Mesodermal cell (in vitro differentiated cells): ENCODE measurements around the gene KIAA0930.

Source experiments
- H3K27ac ChIP-seq: 2 replicates; pipeline ENCODE4 v1.7.0; 2013; ENCODE audit warnings: mild to moderate bottlenecking, low read depth, low read length, moderate library complexity; ENCODE audit not compliant: severe bottlenecking
- H3K36me3 ChIP-seq: 2 replicates; pipeline ENCODE4 v1.7.1; 2013; ENCODE audit warnings: mild to moderate bottlenecking, low read length, moderate library complexity; ENCODE audit not compliant: control insufficient read depth, insufficient read depth
- H3K4me1 ChIP-seq: one replicate; pipeline ENCODE4 v1.7.1; 2013; ENCODE audit warnings: mild to moderate bottlenecking, low read length; ENCODE audit not compliant: insufficient read depth, control insufficient read depth, poor library complexity, severe bottlenecking
- H3K4me3 ChIP-seq: 2 replicates; pipeline ENCODE4 v1.7.0; 2013; ENCODE audit warnings: low read length, control low read depth, mild to moderate bottlenecking; ENCODE audit not compliant: insufficient read depth, poor library complexity, severe bottlenecking; ENCODE audit errors: extremely low read depth
- H3K9me3 ChIP-seq: 2 replicates; pipeline ENCODE4 v1.7.1; 2013; ENCODE audit warnings: mild to moderate bottlenecking, low read length, moderate library complexity; ENCODE audit not compliant: control insufficient read depth
- WGBS, 2 experiments: methylation state at CpG; one replicate each; pipeline ENCODE4 v1.1.5; 2013; ENCODE audit warnings: missing lambda C conversion rate in 2 of 2; ENCODE audit not compliant: insufficient coverage in 2 of 2; 5-methylcytosine and 5-hydroxymethylcytosine counted together

The KIAA0930 gene

DNA sequence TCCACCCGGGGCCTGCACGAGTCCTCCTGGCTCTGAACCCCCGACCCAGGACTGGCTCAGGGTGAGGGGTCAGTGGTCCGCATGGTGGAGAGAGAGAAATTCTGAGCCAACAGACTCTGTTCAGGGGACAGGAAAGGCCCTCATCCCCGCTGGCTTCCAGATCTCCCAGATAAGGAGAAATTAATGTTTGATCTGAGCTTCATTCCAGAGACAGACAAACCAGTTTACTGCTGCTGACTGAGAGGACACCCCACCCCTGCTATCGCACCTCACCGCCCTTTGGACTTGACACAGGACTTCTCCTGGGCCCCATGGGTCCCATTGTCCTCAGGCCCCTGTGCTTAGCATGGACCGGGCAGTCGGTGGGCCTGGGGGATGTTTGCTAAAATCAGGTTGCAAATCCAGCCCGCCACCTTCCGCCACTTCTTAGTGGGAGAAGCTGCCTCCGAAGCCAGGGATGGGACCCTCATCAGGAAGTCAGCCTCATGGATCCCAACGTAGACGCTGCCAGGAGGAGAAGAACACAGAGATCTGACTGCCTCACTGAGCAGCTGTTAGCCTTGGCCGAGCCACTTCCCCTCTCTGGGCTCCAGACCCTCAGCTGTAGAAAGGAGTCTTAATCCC is 32.9 kb upstream of the KIAA0930 start:
- no peaks in the 10 kb centered on the region for H3K9me3 ChIP-seq
- no peaks in the 10 kb centered on the region for H3K36me3 ChIP-seq
- 90 to 91% methylated on average over 13 to 15 of the region's 15 CpGs for WGBS, 2 experiments
- H3K27ac ChIP-seq = no peak overlapping the region
- H3K4me1 ChIP-seq = no peaks in the 10 kb centered on the region
- no peak overlapping the region for H3K4me3 ChIP-seq

DNA sequence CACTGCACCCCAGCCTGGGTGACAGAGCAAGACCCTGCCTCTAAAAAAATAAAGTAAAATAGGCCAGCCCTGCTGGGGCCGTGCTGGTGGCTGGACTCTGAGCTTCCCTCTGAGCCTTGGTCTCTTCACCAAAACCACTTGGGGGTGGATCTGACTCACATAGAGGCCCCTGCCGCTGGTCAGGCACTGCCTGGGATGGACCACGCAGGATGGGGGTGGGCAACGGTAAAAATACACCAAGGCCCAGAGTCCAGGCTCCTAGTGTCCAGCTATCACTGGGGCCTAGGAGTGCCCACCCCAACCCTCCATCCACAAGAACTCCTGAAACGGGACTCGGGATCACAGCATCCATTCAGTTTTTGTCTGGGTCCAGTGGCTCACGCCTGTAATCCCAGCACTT is 31.8 kb upstream of the KIAA0930 start:
- Histone ChIP-seq H3K4me3 (no peak overlapping the region), H3K36me3 (no peaks in the 10 kb centered on the region), H3K27ac (no peak overlapping the region), H3K4me1 (no peaks in the 10 kb centered on the region), H3K9me3 (no peaks in the 10 kb centered on the region)
- 87 to 90% methylated on average over 7 of the region's 7 CpGs for WGBS, 2 experiments

GRCh38 chr22:45271667-45272201 is 31.0 kb upstream of the KIAA0930 start:
- Histone ChIP-seq H3K36me3 (no peaks in the 10 kb centered on the region), H3K27ac (no peak overlapping the region), H3K4me1 (no peaks in the 10 kb centered on the region), H3K4me3 (no peak overlapping the region), H3K9me3 (no peaks in the 10 kb centered on the region)
- WGBS, 2 experiments = 85 to 88% methylated on average over 12 to 13 of the region's 13 CpGs

DNA sequence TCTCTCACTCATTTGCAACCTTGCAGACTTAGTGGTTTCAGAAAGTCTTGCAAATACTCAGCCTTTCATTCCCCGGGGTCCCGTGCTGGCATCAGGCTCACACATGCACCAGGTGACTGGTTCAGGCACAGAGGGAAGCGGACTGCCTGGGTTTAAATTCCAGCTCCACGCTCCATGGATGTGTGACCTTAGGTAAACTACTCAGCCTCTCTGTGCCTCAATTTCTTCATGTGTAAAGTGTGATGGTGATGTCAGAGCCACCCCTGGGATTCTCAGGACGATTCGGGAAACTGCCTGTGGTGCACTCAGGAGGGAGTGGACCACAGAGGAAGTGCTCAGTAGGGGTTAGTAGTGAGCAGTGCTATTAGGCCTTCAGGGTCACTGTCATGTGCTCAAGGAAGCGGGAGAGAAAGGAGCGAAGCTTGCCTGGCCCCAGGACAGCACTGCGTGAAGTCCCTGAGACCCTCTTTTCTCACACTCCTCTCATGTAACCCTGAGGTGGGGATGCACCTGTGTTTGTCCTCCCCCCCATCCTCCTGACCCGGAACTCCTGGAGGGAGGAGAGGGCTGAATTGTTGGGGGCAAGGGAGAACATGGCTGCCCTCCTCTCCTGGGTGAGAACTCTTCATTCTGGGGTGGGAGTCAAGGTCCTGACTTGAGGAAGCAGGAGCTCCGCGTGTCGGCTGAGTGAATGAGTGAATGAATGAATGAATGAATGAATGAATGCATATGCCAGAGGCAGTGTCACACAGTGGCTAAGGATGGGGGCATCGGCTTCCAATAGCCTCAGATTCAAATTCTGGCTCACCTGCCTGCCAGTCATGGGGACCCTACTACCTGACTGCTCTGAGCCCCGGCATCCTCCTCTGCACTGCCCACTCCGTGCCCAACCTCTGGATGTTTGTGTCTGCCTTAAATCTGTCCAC is 29.7 kb upstream of the KIAA0930 start:
- H3K27ac ChIP-seq = no peak overlapping the region
- no peak overlapping the region for H3K4me3 ChIP-seq
- no peaks in the 10 kb centered on the region for H3K36me3 ChIP-seq
- H3K9me3 ChIP-seq = no peaks in the 10 kb centered on the region
- 80 to 88% methylated on average over 5 to 13 of the region's 16 CpGs for WGBS, 2 experiments
- no peaks in the 10 kb centered on the region for H3K4me1 ChIP-seq

GRCh38 chr22:45268958-45269844 is 28.5 kb upstream of the KIAA0930 start:
- Histone ChIP-seq H3K4me1 (peaks cover 3% of the 10 kb centered on the region), H3K27ac (peak overlapping the region; percentile 87)
- WGBS, 2 experiments = 4 to 6% methylated on average over 31 to 43 of the region's 60 CpGs

DNA sequence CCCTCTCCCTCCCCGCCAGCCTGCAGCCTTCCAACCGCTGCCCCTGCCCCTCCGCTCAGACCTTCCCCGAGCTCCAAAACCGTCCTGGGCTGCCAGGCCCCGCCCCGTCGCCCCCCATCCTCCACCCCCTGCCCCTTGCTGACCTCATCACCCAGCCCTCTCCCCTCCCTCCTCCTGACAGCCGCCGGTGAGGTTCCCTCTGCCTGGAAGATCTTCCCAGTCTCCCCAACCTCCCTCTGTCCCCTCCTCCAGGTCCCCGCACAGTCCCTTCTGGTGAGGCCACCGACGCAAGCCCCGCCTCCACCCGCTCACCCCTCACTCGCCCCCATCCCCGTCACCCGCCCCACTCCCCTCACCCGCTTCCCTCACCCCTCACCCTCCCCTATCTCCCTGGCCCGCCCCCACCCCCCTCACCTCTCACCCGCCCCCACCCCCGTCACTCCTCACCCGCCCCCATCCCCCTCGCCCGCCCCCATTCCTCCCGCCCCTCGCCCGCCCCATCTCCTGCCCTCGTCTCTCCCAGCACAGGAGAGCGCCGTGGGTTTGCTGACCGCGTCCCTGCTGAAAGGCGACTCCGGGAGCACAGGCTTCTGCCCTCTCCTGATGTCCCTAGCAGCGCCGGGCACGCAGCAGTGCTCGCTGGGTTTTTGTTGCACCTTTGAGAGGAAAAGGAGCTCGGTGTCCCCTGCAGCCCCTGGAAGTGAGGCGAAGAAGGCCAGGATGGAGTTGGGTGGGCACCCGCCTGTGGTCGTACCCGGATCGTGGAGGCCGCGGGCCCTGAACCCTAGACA is 27.7 kb upstream of the KIAA0930 start:
- Histone ChIP-seq H3K4me3 (peak overlapping the region; percentile 52), H3K4me1 (peaks cover 10% of the 10 kb centered on the region), H3K36me3 (no peaks in the 10 kb centered on the region), H3K9me3 (no peaks in the 10 kb centered on the region), H3K27ac (peak overlapping the region; percentile 87)
- WGBS, 2 experiments = 1% methylated on average over 13 to 22 of the region's 47 CpGs

More at GRCh38 chr22:45268958-45269844, 28.5 kb upstream of the KIAA0930 start:
- Histone ChIP-seq H3K4me3 (peak overlapping the region; percentile 52), H3K9me3 (no peaks in the 10 kb centered on the region), H3K36me3 (no peaks in the 10 kb centered on the region)

- no peaks in the 10 kb centered on the region for H3K36me3 ChIP-seq
- H3K4me3 ChIP-seq = no peak overlapping the region
- H3K9me3 ChIP-seq = no peaks in the 10 kb centered on the region
- WGBS, 2 experiments = 94% methylated on average over 3 to 4 of the region's 7 CpGs
- no peak overlapping the region for H3K27ac ChIP-seq
- H3K4me1 ChIP-seq = peaks cover 18% of the 10 kb centered on the region
These were observed 24.8 kb upstream of the KIAA0930 start for GRCh38 chr22:45265535-45265934.

DNA sequence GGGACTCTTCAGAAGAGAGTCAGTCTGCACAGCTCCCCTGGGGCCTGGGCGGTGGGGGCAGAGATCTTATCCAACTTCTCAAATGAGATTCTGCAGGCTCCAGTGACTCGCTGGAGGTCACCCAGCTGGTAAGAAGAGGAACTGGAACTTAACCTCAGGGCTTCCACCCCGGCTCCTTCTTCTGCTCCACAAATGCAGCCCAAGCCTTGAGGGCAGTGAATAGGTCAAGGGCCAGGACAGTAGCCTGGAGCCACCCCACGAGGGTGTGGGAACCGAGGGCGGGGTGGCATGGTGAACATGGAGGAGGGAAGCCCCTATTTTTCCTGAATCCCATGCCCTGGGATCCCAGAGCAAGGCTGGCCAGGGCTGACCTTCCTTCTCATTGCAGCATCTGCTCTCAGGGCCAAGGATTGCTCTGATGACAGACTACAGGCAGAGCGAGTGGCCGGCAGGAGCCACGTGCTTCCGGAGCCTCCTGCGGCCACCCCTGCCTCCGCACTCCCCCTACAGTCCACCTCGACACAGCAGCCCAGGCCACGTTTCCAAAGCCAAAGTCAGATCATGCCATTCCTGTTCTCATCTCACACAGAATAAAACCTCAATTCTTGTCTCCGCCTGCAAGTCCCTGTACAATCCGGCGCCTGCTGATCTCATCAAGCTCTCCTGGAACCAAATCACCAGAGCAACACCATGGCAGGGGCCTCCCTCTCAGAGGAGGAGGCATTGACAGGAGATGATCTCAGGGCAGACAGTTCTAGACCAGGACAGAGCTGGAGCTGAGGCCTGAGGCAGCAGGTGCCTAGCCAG is 23.0 kb upstream of the KIAA0930 start:
- Histone ChIP-seq H3K36me3 (no peaks in the 10 kb centered on the region), H3K9me3 (no peaks in the 10 kb centered on the region), H3K4me3 (no peak overlapping the region), H3K4me1 (peaks cover 18% of the 10 kb centered on the region), H3K27ac (peak overlapping the region; percentile 32)
- 39 to 46% methylated on average over 15 of the region's 17 CpGs for WGBS, 2 experiments

- 87 to 97% methylated on average over 8 to 13 of the region's 14 CpGs for whole genome bisulfite sequencing, 2 experiments
- Histone ChIP-seq H3K27ac (peak overlapping the region; percentile 32), H3K9me3 (no peaks in the 10 kb centered on the region), H3K4me3 (no peak overlapping the region), H3K36me3 (no peaks in the 10 kb centered on the region), H3K4me1 (peaks cover 18% of the 10 kb centered on the region)
These were observed 22.3 kb upstream of the KIAA0930 start for GRCh38 chr22:45262931-45263462.
